ENCODE results near the gene TTC3.
"Not testable (repeated sequence)": the region's sequence is repeated elsewhere in the genome, so short reads cannot be mapped to it uniquely, and the experiment has no call there.

- TF ChIP-seq CTCF (IDR thresholded peaks at IDR 0.05; ENCODE audit: low read depth, low read length); EZH2phosphoT487 (IDR thresholded peaks at IDR 0.05; ENCODE audit: low read depth): not testable (repeated sequence)
Measured at GRCh38 chr21:37111029-37111428, 38.0 kb downstream of the TTC3 start.
